GM21423 (cell line): ENCODE data around the gene ERVH48-1.
"Not testable (repeated sequence)": the region's sequence is repeated elsewhere in the genome, so short reads cannot be mapped to it uniquely, and the experiment has no call there.

Experiments
- ATAC-seq: cut with Tn5 transposase; IDR thresholded peaks from one replicate; pipeline ENCODE4 v1.9.1; 2021; ENCODE audit warnings: mild to moderate bottlenecking, moderate library complexity; ENCODE audit not compliant: unreplicated experiment

ERVH48-1 gene

DNA sequence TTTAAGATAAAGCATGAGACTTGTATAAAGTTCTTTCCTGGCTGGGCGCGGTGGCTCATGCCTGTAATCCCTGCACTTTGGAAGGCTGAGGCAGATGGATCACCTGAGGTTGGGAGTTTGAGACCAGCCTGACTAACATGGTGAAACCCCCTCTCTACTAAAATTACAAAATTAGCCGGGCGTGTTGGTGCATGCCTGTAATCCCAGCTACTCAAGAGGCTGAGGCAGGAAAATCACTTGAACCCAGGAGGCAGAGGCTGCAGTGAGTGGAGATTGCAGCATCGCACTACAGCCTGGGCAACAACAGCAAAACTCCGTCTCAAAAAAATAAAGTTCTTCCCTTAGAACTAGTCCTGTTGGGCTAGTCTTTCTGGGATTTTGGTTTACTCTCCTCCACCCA lies 13.5 kb downstream of the ERVH48-1 start:
- not testable (repeated sequence) for ATAC-seq

DNA sequence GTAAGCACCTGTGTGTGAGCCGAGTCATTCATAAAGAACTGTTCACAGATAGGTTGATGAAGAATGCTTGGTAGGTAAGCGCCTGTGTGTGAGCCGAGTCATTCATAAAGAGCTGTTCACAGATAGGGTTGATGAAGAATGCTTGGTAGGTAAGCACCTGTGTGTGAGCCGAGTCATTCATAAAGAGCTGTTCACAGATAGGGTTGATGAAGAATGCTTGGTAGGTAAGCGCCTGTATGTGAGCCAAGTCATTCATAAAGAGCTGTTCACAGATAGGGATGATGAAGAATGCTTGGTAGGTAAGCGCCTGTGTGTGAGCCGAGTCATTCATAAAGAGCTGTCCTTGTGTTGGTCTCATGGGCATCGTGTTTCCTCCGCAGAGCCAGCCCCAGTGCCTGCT lies 16.9 kb downstream of the ERVH48-1 start:
- ATAC-seq, result not testable (repeated sequence)

- ATAC-seq, result no peak
These were observed 19.2 kb downstream of the ERVH48-1 start for GRCh38 chr21:42906233-42906632.

- ATAC-seq, result no peak
These were observed 20.2 kb downstream of the ERVH48-1 start for GRCh38 chr21:42905195-42905594.

- ATAC-seq, result no peak
These were observed 21.6 kb downstream of the ERVH48-1 start for GRCh38 chr21:42903817-42904216.

GRCh38 chr21:42900446-42900845 lies 25.0 kb downstream of the ERVH48-1 start:
- ATAC-seq, result no peak

DNA sequence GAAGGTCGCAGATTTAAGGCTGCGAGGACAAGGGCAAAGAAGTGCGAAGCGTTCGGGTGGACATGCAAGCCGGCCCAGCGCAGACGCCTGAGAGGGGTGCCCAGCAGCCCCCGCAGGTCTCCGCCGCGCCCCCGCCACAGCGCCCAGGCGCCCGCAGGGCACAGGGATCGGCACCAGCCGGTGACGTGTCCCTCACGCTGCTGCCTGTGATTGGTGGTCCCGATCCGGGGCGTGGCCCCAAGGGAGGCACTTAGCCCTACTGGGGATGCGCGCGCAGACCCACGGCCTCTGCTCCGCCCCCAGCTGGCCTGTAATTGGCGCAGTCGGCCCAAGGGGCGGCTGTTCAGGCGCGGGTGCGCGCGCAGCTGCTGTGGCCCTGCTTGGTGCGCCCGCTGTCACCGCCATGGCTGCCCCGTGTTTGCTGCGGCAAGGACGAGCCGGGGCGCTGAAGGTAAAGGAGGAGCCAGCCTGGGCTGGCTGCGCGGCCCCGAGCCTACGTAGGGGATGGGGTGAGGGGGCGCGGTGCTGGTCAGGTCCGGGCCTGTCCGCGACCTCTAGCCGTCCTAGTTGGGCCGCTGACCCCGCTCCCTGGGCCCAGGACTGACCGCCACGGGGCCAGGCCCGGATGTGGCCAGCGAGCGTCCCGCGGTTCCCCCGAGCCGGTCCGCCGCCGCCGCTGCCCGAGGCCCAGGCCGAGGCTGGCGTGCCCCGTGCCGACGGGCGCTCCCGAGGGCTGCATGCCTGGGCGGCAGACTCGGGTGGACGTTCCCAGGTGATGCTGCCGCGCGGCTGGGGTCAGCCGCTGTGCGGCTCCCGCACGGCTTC lies 32.3 kb downstream of the ERVH48-1 start, which contains the start of gene NDUFV3:
Gene NDUFV3 (plus strand): TSS at position 379 of the 825 bp plus-strand sequence. CDS start 25 bp downstream, at position 404.
- ATAC-seq, result peak; percentile 90

DNA sequence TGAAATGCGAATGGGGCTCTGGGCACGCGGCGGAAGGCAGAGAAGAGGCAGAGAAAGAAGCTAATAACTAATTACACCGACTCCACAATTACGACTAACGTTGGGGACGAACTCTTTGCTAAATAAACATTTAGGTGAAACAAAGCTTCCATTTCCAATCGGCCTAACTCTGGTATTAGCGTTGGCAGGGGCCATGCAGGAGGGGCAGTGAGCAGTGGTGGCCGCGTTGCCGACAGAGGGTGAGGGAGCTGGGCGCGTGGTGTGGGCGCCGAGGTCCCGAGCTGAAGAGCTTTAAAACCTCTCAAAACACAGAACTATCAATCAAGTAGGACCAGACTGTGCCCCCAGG lies 32.9 kb downstream of the ERVH48-1 start:
- no peak for ATAC-seq

DNA sequence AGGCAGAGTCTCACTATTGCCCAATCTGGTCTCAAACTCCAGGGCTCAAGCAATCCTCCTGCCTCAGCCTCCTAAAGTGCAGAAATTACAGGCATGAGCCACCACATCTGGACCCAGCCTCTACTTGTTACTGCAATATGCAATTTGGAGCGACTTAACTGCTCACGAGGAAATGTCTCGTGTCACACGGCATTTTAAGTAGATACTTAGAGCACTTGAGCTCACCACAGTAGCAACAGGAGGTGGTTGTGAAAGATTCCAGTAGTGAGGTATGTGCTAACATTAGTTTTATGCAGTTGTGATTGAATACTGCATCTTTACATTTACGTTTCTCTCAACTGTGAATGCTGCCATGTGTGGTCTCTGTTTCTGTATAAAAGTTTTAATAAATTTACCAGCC lies 38.1 kb downstream of the ERVH48-1 start:
- ATAC-seq, result no peak

GRCh38 chr21:42883921-42884320 lies 41.5 kb downstream of the ERVH48-1 start:
- no peak for ATAC-seq

DNA sequence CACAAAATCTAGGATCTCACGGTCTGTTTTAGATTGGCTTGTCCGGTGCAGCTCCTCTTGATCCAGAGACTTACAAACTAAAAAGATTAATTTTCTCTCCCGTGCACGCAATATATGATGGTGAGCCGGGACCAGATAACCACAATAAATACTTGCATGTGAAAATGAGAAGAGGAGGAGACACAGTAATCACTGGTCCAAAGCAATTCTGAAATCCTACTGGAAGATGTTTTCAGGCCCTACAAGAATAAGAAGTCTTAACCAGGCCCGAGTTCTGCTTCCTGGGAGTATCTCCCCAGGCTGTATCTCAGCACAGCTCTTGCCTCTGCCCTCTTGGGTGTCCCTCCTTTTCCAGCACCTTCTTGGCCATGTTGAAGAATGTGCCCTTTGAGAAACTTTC lies 45.1 kb downstream of the ERVH48-1 start:
- no peak for ATAC-seq

DNA sequence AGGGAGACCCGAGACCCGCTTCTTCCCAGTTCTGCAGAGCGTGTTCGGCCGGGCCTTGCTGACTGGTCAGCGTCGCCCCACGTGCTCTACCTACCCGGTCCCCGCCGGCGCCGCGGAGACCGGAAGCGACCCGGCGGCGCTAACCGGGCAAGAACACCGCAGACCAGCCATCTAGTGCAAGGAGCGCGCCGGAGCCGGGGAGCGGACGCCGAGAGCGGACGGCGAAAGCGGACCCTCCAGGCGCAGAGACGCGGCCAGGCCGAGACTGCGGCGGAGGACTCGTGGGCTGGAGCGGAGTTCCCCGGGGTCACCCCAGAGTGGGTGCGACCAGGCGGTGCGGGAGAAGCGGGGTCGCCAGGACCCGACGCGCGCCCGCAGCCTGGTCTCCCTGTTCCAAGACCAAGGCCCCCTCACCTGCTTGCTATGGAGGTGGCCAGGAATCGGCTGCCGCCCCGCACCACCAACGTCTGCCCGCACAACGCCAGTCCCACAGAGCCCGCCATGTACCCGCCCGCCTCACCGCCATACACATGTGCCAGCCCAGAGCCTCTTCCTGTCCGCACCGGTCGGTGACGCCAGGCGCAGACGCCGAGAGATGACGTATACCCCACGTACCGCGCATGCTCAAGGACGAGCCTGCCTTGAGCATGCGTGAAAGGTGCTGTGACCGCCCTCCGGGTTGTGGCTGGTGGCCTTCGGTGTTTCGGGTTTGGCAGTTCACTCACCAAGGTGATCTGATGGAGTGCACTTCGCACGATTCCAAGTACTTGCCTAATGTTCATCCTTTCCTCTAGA lies 46.2 kb downstream of the ERVH48-1 start, which contains the start of gene WDR4:
Gene WDR4 (minus strand): TSS at position 547 of the 795 bp plus-strand sequence. CDS start 44 bp downstream, at position 503.
- peak; percentile 85 for ATAC-seq

DNA sequence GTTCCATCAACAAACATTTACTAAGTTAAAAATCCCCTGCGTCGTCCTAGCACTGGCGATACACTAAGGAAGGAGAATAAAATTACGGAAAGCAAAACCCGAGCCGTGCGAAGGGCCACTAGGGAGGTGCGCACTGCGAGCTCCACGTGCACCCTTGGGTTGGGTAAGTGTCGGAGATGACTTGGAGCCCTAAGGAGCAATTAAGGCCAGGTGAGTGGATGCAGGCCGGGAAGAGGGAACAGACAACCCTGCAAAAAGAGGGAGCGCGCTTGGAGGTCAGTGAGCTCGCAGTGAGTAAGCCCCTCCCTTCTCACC lies 46.8 kb downstream of the ERVH48-1 start:
- ATAC-seq, result peak; percentile 17

DNA sequence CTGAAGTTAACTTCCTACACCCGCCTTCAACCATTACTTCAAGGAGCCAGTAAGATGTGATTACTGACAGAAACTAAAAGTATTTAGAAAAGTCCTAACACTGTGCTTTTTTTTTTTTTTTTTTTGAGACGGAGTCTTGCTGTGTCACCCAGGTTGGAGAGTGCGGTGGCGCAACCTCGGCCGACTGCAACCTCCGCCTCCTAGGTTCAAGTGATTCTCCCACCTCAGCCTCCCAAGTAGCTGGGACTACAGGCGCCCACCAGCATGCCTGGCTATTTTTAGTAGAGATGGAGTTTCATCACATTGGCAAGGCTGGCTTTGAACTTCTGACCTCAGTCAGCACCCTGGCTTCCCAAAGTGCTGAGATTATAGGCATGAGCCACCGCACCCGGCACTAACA lies 49.6 kb downstream of the ERVH48-1 start:
- ATAC-seq, result not testable (repeated sequence)

DNA sequence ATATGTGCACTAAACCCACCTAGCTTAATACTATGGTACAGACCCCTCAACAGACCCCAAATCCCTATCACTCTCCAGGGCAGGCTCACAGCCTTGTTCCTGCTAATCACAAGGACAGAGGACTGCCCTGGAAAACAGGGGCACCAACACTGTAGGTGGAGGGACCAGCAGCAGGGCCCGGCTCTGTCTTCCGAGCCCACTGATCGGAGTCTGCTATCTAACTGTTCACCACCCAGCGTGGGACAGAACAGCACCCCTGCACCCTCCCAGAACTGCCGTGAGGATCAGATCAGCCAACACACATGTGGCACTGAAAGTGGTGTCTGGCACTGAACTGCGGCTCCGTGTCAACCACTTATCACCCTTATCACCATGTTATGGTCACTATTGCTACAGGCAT lies 52.3 kb downstream of the ERVH48-1 start:
- no peak for ATAC-seq

GRCh38 chr21:42868196-42868595 lies 57.2 kb downstream of the ERVH48-1 start:
- no peak for ATAC-seq
